A204.1 (cell line): Measurements from ENCODE around the gene DDOST.
"Not testable (repeated sequence)": the region's sequence is repeated elsewhere in the genome, so short reads cannot be mapped to it uniquely, and the experiment has no call there.

Source experiments
- FAIRE-seq: peaks from 2 replicates; lab custom pipeline; 2012; peaks lifted over from hg19 to GRCh38; lab: Jason Lieb, UNC

Gene DDOST

DNA sequence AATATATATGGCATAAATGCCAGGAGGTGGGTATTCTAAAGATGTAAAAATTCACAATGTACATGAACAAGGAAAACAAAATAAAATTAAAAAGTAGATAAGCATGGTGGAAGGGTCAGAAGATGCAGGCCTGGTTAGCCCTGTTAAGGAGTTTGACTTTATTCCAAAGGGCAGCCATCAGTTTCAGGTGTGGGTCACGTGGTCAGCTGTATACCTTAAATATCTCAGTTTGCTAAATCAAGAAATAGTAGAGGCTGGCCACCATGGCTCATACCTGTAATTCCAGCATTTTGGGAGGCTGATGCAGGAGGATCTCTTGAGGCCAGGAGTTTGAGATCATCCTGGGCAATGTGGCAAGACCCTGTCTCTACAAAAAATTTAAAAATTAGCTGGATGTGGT, 36.5 kb downstream of the DDOST start:
- FAIRE-seq, result no peak

DNA sequence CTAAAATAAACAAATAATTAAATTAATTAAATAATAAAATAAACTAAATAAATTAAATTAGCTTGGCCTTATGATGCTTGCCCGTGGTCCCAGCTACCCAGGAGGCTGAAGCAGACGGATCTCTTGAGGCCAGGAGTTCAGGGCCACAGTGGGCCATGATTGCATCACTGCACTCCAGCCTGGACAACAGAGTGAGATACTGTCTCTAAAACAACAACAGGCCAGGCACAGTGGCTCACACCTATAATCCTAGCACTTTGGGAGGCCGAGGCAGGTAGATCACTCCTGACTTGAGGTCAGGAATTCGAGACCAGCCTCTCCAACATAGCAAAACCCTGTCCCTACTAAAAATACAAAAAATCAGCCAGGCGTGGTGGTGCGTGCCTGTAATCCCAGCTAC, 40.2 kb downstream of the DDOST start:
- FAIRE-seq, result no peak

DNA sequence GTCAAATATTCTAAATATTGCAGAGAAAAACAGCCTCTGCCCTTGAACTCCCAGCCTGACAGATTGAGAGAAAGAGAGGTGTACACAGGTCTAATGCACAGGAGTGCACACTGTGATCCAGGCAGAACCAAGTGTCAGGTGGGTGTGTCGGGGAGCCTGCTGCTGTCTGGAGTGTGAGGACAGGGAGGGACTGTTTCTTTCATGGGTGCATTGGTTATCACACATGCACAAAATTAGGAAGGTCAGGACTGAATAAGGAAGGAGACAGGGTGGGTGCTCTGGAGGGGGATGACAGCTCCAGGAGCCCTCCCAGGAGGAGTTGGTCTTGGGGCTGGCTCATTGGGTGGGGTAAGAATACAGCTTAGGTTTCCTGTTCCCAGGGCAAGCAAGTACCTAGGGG, 41.2 kb downstream of the DDOST start:
- no peak for FAIRE-seq

DNA sequence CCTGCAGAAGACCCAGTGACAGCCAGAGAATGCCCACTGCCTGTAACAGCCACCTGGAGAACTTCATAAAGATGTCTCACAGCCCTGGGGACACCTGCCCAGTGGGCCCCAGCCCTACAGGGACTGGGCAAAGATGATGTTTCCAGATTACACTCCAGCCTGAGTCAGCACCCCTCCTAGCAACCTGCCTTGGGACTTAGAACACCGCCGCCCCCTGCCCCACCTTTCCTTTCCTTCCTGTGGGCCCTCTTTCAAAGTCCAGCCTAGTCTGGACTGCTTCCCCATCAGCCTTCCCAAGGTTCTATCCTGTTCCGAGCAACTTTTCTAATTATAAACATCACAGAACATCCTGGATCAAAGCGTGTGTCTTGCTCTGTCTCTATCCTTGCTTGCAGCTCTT, 42.6 kb downstream of the DDOST start:
- FAIRE-seq, result no peak

DNA sequence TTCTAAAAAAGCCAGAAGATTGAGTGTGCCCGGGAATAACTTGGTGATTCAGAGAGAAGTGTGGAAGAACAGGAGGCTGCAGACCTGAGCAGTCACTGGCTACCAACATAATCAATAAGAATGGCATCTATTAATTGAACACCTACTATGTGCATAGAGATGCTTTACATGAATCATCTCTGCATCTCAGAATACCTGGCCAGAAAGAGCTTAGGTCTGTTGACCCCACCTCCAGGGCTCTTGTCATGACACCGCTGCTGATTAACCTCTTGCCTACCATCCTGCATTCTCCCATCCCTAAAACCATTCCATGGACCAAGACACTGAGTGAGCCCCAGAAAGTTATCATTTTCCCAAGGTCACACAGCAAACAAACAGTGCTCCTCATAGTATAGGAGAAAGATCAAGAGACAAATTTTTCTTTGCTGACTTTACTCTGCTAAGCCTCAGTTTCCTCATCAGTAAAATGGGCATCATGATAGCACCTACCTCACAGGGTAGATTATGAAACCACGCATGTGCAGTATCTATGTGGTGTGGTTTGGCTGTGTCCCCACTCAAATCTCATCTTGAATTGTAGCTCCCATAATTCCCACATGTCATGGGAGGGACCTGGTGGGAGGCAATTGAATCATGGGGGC, 44.2 kb downstream of the DDOST start:
- no peak for FAIRE-seq

DNA sequence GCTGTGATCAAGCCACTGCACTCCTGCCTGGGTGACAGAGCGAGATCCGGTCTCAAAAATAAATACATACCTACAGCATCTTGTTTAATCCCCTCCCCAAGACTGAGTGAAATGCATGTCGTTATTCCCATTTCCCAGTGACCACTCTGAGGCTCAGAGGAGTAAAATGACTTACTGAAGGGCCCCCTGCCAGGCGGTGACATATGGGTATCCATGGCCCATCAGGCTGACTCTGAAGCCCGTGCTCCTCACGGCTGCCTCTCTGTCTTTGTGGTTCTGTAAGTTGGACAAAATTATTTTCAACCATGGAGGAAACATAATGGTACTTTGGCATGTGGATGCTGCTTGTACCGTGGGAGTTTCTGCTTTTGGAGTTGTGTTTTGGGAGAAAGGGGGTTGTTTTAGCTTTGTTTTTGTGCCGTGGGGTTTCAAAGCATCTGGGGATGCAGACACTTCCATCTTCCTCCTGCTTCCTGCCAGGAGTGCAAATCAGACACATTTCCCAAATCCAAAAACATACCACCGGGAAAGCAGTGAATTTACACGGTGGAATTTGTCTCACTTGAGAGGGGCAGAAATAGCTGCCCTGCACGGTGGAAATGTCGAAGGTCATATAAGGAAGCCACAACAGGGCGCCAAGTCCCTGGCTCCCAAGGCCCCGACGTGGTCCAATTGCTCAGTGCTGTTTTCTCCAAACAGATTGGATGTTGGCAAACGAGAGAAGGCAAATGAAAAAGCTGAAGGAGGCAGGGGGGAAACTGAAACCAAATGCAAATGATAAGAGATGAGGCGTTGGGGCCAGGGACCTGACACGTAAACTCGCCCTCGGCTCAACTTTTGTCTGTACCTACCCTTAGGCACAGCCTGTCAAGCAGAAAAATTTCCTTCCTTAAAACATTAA, 45.0 kb downstream of the DDOST start:
- FAIRE-seq, result peak; percentile 93

DNA sequence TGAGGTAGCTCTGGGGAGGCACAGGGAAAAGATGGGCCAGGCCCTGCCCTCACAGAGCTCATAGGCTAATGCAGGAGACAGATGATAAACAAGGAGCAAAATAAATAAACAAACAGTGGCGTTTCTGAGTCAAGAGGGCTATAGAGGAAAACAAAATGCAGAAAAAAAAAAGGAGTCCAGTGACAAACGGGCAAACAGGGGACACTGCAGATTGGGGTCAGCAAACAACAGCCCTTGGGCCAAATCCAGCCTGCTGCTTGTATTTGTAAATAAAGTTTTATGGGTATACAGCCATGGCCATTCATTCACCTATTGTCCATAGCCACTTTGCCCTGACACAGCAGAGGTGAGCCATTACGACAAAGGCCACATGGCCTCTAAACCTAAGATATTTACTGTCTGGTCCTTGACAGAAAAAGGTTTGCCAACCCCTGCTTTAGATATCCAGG, 47.0 kb downstream of the DDOST start:
- no peak for FAIRE-seq

DNA sequence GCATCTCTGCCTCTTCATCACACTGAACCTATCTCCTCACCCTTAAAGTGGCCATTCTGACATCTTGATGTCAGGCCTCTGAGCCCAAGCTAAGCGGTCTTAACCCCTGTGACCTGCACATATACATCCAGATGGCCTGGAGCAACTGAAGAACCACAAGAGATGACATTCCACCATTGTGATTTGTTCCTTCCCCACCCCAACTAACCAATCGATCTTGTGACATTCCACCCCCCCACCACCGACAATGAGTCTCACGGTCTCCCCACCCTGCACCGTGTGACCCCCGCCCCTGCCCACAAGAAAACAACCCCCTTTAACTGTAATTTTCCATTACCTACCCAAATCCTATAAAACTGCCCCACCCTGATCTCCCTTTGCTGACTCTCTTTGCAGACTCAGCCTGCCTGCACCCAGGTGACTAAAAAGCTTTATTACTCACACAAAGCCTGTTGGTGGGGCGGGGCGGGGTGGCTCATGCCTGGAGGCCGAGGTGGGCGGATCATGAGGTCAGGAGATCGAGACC, 48.9 kb downstream of the DDOST start:
- FAIRE-seq, result no peak

DNA sequence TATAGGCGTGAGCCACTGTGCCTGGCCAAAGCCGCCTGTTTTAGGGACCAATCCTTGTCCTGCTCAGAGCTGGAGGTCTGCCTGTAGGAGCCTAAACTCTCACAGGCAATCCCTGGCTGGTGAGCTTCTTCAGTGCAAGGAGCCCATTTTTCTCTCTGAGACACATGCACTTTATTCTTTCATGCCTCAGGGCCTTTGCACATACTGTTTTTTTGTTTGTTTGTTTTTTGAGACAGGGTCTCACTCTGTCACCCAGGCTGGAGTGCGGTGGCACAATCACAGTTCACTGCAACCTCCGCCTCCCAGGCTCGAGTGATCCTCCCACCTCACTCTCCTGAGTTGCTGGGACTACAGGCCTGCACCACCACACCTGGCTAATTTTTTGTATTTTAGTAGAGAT, 49.5 kb downstream of the DDOST start:
- FAIRE-seq, result no peak

DNA sequence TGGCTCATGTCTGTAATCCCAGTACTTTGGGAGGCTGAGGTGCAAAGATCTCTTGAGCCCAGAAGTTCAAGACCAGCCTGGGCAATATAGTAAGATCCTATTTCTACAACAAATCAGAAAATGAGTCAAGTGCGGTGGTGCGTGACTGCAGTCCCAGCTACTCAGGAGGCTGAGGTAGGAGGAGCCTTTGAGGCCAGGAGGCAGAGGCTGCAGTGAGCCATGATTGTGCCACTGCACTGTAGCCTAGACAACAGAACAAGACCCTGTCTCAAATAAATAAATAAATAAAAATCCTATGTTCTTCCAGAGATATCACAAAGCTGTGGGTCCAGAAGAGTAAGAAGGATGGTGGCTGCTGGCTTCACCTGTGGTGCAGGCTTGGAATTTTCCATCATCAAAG, 50.2 kb downstream of the DDOST start:
- FAIRE-seq, result no peak

DNA sequence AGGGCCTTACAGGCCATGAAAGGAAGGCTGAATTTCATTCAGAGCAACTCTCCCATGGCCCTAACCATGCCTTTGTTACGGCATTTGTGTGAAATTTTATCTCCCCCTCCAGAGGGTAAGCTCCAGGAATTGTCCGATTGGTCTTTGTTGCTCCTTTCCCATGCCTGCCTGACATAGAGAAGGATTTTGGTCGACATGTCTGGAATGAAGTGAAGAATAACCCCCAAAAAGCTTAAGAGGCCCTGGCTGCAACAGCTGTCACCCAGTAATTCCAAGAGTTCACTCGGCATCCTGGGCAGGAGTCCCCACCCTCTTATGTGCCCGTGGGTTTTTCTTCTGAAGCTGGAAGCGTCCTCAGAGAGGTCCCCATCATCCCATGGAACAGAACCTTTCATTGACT, 51.6 kb downstream of the DDOST start:
- no peak for FAIRE-seq

DNA sequence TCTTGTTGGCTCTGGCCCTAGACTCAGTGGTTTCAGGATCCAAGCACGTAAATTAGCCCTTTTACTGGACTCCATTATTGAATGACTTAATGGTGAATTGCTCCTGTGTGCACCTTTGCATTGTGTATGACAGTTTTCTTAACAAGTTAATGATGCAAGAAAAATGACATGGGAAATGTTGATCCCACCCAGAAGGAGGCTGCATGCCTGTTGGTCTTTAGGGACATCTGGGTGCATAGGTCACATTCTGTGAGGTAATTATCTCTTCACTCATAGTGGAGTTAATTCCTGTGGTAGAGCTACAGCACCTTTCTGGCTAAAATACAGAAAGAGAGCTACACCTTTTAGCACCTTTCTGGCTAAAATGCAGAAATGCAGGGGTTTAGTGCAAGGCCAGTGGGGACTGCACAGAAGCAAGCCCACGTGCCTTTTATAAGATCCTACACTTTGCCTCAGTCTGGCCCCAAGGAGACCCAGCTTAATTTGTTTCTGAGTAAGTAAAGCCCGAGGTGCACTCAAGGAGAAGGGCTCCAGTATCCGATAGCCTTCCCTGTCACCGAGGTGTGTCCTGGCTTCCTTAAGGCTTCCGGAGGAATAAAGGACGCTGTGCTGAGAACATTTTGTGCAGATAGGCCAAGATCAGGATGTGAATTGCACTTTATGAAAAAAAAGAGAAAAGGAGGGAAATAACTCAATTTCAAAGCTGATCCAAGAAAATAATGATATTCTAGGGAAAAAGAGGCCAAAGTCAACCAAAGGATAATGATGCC, 54.2 kb downstream of the DDOST start:
- FAIRE-seq, result not testable (repeated sequence)

DNA sequence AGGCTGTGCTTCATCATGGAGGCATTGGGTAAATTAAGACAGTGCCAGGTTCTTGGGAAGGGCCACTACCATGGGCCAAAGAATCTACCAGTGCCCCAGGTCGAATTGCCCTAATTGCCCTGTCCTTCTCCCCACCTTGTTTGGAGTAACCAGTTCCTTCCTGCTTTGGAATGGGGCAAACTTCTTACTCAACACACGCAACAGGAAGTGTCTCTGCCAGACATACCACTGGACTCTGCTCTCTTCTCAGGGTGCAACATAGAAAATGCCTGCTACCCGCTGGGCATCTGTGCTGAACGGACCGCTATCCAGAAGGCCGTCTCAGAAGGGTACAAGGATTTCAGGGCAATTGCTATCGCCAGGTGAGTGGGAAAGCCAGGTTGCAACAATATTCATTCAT, 56.5 kb downstream of the DDOST start:
- no peak for FAIRE-seq

DNA sequence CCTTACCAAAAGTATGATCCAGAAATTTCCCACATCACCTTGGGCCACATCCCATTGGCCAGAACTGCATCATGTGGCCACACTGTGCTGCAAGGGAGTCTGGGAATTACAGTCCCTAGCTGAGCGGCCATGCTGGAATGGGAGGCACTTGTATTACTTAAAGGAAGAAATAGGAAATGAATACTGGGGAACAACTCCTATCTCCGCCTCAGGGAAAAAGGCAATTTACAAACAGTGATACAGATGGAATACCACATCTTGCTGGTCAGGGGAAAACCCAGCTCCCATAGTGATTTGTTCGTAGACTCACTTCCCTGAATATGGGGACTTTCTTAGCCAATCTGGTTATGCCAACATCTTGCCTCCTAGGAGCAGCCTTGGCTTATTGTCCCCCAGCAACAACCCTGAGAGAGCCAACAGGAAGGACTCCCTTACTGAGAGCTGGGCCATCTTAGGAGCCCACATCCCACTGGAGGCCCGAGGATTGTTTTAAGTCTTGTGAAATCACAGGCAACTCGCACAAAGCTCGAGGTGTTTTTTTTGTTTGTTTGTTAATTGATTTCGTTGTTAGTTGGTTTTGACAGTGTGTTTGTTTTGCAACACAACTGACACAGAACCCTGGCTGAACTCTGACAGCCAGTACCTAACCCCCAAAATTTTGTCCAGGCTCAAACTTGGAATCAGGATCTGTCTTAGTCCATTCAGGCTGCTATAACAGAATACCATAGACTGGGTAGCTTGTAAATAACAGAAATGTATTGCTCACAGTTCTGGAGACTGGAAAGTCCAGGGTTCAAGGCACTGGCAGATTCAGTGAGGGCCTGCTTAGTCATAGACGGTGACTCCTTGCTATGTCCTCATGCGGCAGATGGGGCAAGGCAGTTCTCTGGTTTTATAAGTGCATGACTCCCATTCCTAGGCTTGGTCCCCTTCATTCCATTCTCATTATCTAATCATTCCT, 57.4 kb downstream of the DDOST start:
- no peak for FAIRE-seq

DNA sequence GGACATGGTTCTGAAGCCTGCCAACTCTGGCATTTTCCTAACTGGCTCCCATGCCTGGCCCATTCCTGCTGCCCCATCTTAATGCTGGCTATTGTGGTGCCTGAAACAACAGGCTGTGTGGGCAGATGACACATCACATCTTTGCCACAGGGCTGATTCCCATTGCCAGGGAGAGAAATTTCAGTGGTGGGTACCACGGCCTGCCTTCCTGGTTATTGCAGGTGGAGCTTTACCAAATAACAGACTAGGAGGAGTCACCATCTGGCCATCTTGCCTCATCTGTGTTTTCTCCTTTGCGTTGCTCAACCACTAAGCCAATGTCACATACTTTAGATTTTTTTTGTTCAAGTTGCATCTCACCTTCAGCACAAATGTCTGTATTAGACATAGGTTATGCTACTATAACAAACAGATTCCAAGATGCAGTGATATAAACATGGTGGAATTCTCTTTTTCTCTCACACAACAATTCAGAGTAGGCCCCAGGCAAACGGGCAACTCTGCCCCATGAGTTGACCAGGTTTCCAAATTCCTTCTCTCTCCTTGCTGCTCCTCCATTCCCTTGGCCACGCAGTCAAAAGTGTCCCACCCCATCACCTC, 58.2 kb downstream of the DDOST start:
- FAIRE-seq, result no peak
